ENCODE data around the gene CEBPE. TPM values are rescaled to one million over a fixed set of nuclear protein-coding genes. Genes with fewer than 3 reads are reported as not detected.

The CEBPE gene
- polyA plus RNA-seq, 1 of the 3 experiments (the other 2 are of a cell fraction): not detected

DNA sequence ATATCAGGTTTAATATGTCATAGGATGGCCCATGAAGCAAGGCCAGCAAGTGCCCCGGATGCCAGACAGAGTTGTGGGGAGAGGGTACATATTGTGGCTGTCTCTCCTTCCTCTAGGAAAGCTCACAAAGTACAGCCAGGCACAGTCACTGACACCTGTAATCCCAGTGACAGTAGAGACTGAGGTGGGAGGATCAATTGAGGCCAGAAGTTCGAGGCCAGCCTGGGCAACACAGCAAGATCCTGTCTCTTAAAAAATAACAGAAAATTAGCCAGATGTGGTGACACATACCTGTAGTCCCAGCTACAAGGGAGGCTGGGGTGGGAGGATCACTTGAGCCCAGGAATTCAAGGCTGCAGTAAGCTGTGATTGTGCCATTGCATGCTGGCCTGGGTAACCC, 32.3 kb upstream of the CEBPE start:
- no peak for TF ChIP-seq SIN3A (IDR thresholded peaks at IDR 0.05; ENCODE audit: borderline replicate concordance, low read depth, low read length)
- TF ChIP-seq MXI1 (IDR thresholded peaks at IDR 0.05; ENCODE audit: low read depth, low read length): no peak
- no peak for TF ChIP-seq GATA2 (CRISPR knock-in tag; IDR thresholded peaks at IDR 0.05)
- TF ChIP-seq EZH2phosphoT487 (IDR thresholded peaks at IDR 0.05; ENCODE audit: borderline replicate concordance, low read depth): no peak
- TF ChIP-seq, protein P1, sequence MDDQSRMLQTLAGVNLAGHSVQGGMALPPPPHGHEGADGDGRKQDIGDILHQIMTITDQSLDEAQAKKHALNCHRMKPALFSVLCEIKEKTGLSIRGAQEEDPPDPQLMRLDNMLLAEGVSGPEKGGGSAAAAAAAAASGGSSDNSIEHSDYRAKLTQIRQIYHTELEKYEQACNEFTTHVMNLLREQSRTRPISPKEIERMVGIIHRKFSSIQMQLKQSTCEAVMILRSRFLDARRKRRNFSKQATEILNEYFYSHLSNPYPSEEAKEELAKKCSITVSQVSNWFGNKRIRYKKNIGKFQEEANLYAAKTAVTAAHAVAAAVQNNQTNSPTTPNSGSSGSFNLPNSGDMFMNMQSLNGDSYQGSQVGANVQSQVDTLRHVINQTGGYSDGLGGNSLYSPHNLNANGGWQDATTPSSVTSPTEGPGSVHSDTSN (IDR thresholded peaks at IDR 0.05): no peak
- TF ChIP-seq REST (IDR thresholded peaks at IDR 0.05; ENCODE audit: low read depth, low read length): no peak
- TF ChIP-seq RCOR1 (IDR thresholded peaks at IDR 0.05; ENCODE audit: low read length): no peak
- no peak for TF ChIP-seq MEF2A (IDR thresholded peaks at IDR 0.05; ENCODE audit: borderline replicate concordance, low read depth)
- no peak for TF ChIP-seq FOXM1 (IDR thresholded peaks at IDR 0.05; ENCODE audit: low read depth)
- no peak for TF ChIP-seq RXRA (IDR thresholded peaks at IDR 0.05; ENCODE audit: borderline replicate concordance, low read depth)
- no peak for TF ChIP-seq ZBTB33 (IDR thresholded peaks at IDR 0.05; ENCODE audit: borderline replicate concordance, low read depth)
- H4K20me1 ChIP-seq (ENCODE audit: insufficient read depth): no peaks in the 10 kb centered on the region
- H2AFZ ChIP-seq (ENCODE audit: low read depth): no peak overlapping the region
- no peak overlapping the region for H3K27ac ChIP-seq (ENCODE audit: low read depth in 2 of 2, low read length in 1 of 2)
- no peaks in the 10 kb centered on the region for H3K9me2 ChIP-seq
- peaks cover 0 to 23% of the 10 kb centered on the region in 2 experiments; a peak in 3 of 4 replicates for H3K4me1 ChIP-seq (ENCODE audit: control insufficient read depth in 1 of 2, insufficient read depth in 2 of 2, low read depth in 1 of 2, low read length in 1 of 2)
- H3K27me3 ChIP-seq (ENCODE audit: insufficient read depth): peaks cover 9% of the 10 kb centered on the region; the same call in 1 of the 2 replicates
- no peak for DNase-seq
- H3K4me2 ChIP-seq: no peak overlapping the region
- ChIA-PET POLR2A (no interaction called here), CTCF (interaction anchor here (0.7 to 2.8 kb wide), 3 partner anchors 31 to 36 kb away, joined by 3 to 10 read pairs (median 5); no protein-coding TSS in a partner anchor)
- no peaks in the 10 kb centered on the region for H3K79me2 ChIP-seq (ENCODE audit: insufficient read depth)
- no peaks in the 10 kb centered on the region for H3K9me3 ChIP-seq
- H3K9ac ChIP-seq: no peak overlapping the region
- 28% methylated on average over 2 of the region's 2 CpGs for WGBS (ENCODE audit: low lambda C conversion rate)
- H3K4me3 ChIP-seq (ENCODE audit: low read depth in 2 of 2, low read length in 1 of 2): no peak overlapping the region
- H3K36me3 ChIP-seq (replicated peaks in 1 of 2; ENCODE audit: control insufficient read depth in 1 of 2, insufficient read depth in 2 of 2, low read length in 1 of 2): no peaks in the 10 kb centered on the region
- no peaks in the 10 kb centered on the region for H3F3A ChIP-seq (replicated peaks; ENCODE audit: insufficient read depth)

Data from SK-N-SH (cell line).